GM18861 (cell line): Measurements from ENCODE around the gene NPY2R.

ENCODE experiments used
- ATAC-seq: cut with Tn5 transposase; IDR thresholded peaks from one replicate; pipeline ENCODE4 v1.9.1; 2021; ENCODE audit not compliant: unreplicated experiment

The NPY2R gene, protein sequence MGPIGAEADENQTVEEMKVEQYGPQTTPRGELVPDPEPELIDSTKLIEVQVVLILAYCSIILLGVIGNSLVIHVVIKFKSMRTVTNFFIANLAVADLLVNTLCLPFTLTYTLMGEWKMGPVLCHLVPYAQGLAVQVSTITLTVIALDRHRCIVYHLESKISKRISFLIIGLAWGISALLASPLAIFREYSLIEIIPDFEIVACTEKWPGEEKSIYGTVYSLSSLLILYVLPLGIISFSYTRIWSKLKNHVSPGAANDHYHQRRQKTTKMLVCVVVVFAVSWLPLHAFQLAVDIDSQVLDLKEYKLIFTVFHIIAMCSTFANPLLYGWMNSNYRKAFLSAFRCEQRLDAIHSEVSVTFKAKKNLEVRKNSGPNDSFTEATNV

DNA sequence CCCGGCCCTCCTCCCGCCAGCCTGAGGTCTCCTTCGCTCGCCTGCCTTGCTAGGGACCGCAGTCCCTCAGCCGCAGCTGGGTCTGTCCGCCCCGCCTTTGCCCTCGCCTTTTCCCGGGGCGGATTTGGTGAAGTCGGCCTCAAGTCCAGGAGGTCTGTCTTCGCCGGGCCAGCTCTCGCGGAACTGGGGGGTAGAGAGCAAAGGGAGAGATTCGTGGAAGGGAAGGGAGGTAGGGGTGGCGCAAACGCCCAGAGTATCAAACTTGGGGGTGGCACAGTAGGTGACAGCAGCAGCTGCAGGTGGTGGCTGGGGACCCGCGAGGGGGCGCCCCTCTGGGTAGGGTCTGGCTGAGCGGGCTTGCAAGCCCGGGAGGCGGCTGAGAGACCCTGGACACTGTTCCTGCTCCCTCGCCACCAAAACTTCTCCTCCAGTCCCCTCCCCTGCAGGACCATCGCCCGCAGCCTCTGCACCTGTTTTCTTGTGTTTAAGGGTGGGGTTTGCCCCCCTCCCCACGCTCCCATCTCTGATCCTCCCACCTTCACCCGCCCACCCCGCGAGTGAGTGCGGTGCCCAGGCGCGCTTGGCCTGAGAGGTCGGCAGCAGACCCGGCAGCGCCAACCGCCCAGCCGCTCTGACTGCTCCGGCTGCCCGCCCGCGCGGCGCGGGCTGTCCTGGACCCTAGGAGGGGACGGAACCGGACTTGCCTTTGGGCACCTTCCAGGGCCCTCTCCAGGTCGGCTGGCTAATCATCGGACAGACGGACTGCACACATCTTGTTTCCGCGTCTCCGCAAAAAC is at the start of gene NPY2R:
Gene NPY2R (plus strand): TSS at position 379 of the 797 bp plus-strand sequence. CDS start 5,304 bp downstream, outside the sequence.
- ATAC-seq = no peak

DNA sequence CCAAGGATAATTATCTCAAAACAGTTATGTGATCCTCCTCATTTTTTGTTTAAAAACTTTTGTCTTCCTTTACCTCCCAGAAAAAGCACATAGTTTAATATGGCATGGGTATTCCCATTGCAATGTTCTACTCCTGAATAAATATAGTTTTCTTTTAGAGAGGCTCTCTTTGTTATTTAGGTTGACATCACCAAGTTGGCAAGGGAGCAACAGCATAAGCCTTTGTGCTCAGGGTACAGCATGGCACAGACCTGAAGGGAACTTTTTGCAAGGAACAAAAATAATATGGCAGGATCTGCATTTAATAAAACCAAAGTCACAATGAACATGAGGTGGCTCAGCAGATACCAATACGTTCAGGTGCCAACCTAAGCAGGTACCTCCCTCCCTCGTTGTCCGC is 47.1 kb upstream of the NPY2R start:
- no peak for ATAC-seq

DNA sequence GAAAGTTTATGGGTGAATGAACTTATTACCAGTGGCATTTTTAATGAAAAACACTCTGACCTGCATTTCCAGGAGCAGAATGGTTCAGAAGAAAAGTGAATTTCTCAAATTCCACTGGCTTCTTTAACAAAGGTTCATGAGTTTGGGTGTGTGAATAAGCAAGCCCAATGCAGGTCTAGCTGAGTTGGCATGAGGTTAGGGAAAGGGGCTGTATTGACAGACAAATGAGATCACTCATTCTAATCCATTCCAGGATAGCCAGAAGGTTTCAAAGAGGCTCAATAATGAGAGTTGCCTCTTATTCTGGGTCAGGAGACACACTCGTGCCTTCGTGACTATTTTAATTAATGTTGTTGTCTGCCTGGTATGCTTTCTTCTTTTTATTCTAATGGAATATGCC is 43.7 kb upstream of the NPY2R start:
- no peak for ATAC-seq

DNA sequence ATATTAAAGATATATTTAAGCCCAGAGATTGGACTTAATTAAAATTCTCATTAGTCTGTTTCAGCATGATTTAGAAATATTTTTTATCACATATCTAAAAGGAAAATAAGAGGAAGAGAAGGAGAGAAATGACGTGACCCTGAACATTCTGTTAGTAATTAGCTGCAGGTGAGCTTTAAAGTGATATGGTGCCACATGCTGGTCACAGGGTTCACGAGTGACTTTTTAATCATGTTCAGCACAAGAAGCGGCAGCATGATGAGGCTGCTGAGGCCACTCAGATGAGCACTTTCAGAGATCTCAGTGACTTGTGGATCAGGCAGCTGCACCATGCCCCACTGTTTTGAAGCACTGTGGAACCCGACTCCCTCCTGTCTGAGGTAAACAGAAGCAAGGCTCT is 37.9 kb upstream of the NPY2R start:
- no peak for ATAC-seq

DNA sequence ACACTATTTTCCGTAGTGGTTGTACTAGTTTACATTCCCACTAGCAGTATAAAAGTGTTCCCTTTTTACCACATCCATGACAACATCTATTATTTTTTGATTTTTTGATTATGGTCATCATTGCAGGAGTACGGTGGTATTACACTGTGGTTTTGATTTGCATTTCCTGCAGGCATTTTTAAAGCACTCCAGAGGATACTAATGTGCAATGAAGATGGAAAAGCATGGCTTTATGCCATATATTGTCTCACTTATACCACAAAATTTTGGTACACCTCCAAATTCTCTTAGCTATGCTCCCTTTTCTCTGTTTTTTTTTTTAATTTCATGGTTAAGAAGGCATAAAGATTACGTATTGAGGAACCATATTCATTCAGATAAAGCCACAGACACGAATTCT is 35.1 kb upstream of the NPY2R start:
- no peak for ATAC-seq

DNA sequence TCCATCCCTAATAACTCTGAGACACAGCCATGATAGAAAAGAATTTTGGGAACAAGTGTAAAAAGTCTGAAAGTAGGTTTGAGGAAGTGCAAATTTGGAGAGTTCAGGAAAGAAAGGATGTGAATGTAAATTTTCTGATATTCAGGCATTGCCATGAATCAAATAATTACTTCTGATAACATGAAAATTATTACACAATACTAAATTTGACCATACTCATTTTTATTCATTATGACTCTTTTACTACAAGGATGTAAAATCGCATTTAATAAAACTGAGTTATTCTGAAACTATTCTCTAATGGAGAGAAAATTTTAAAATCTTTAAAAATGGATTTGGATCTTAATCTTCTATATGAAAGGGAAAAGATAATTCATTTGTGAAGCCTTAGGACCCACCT is 33.8 kb upstream of the NPY2R start:
- ATAC-seq = no peak

DNA sequence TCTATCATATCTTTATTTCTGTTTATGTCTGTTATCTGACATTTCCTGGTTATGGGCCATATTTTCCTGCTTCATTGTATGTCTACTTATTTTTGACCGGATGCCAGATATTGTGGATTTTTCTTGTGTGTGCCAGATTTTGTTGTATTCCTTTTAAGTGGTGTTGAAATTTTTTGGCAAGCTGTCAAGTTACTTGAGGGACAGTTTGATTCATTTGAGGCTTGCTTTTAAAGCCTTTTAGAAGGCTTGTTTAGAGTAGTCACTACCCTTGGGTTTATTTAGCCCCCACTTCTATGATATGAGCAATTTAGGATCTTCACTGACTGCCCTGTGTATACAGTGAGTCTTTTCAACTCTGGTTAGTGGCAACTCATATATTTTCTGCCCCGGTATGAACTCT is 29.2 kb upstream of the NPY2R start:
- ATAC-seq = no peak

DNA sequence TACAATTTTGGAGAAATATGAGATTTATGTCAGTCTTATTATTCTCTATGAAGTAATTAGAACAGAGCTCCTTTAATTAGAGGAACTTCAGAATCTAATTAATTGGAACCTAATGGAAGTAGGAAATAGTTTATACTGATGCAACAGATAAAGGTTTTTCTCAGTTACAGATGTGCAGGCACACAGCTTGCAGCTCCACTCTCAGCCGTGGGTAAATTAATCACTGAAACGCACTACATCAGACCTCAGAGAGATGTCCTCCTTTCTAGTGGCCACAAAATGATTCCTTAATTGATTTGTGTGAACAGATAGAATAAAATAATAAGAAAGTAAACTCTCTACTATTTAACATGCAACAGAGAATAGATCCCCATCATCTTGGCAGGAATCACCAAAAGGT is 21.5 kb upstream of the NPY2R start:
- no peak for ATAC-seq

DNA sequence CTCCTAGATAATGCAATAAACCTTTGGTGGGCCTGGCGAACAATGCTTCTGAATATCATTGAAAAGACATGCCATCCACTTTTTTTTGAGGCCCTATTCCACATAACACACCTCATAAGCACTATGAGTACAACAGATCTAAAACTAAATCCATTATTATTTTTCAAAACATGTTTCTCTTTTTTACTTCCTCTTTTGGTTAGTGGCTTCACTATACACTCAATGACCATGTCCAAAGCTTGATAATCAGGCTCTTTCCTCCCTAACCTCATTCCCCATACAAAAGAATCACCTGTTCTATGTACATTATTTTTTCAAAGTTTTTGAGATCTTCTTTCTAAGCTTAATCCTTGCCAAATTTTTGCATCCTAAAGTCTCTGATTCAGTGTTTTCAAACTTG is 20.4 kb upstream of the NPY2R start:
- peak; percentile 50 for ATAC-seq

DNA sequence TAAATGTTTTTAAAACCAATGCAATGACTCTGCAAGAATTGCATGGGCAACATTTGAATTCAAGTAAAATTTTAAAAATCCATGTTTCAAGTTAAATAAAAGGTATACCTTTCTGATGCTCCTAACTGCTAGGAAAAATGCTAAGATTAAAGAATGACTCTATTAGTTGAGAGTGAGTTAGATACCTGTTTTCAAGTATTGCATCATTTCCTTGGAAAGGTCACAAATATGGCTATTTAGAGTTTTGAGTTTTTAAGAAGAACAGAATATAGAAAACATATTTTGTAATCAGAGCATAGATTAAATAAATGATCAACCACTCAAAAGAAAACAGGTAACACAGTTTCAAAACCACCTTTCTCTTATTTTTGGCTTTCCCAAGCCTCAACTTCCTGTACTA is 18.3 kb upstream of the NPY2R start:
- ATAC-seq = no peak

DNA sequence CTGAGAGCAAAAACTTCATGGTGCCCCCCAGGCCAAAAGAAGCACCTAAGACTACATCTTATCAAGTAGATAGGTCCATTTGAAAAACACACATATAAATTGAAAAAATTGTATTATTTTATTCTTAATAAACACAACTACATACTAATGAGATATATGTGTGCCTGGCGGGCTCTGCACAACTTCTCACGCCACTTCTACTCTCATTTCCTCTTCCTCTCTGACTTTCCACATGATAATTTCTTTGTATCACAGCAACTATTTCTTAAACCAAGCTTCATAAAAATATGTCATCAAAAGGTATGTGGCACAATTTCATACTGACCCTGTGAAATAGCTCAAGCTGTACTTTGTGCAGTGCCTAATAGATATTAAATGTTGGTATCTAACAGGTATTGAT is 10.7 kb upstream of the NPY2R start:
- ATAC-seq = no peak

DNA sequence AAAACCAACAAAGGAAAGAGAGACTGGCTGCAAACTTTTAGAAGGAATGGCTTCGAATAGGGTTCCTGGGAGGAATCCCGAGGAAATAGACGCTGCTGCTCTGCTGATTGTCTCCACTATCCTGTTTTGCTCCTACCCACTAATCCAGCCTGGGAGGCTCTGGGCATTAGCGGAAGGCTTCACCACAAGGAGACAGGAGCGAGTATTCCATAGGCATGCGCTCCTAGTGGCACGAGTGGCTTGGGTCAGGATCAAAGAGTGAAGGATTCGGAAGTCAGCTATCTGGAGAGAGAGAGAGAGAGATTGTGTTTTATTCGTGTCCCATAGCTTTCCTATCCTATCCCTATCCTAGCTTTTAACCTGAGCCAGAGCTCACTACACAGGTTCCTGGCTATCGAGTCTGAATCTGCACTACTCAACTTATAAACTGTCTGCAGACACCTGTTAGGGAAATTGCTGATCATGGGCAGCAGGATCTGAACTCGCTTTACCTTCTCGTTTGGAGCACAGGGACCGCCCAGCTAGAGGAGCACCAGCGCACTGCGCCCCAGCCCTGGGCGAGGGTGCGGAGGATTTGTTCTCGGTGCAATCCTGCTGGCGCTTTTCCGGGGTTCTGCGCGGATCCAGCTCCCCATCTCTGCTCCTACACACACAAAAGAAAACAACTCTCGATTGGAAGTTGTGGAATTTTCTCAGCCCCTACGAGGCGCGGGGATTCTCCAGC is 740 bp upstream of the NPY2R start:
- no peak for ATAC-seq

DNA sequence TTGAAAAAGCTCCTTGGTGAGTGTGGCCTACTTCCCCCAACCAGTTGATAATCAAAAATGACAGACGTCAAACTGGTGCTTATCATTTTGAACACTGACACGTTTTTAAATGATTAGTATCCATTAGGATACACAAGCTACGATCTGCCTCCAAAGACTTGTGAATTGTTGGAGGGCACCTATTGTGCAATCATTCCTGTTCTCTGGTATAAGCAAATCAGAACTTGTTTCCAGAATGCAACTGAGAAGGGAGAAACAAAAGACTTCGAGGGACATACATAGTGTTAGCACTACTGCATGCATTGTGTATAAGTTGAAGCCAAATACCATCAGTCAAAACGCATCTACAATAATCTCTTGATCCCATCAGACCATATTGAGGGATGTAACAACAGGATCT is 11.6 kb downstream of the NPY2R start:
- ATAC-seq = no peak

DNA sequence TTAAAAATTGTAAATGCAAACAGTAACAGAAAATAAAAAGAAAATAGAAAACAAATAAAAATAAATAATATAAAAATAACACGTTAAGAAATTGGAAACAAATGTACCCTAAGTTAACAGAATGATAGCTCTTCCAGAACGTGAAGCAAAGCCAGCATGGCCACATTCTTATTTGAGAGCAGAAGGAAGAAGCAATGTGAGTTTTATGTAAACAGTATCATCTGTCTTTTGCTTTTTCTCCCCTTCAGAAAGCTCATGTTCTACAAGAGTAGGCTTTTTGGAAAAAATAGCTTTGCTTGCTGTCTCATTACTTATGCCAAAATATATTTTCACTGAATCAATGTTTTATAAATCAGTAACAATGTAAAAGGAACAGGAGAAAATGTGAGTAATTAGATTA is 18.7 kb downstream of the NPY2R start:
- no peak for ATAC-seq

DNA sequence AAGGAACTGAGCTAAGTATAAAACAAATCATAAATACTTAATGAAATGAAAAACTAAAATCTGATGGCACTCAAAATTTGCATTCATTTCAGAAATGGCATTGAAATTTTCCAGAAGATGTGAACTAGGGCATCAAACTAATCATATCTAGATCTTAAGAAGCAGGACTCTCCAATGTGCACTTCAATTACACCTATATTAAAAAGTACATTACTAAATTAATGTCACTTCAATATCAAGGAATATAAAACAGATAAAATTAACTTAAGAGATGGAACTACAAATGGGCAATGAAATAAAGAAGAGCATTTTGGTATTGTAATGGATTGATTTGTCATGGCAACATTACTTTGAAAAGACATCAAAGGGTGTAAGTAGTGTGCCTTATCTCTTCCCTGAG is 20.3 kb downstream of the NPY2R start:
- ATAC-seq = no peak

DNA sequence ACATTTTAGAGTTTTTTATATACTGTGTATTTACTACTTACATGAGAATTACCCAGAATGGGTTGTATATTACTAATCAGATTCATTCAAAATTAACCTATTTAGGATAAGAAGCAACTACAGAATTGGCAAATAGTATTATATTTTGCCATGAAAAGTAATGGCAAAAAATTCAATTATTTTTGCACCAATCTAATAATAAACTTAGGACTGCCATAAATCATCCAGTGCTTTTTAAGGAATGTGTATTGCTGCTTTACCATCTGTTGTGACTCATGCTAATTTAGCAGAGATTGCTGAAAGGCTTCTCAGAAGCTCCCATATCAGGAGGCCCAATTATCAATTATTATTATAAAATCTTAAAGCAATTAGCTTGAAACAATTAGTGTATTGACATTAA is 24.0 kb downstream of the NPY2R start:
- ATAC-seq = no peak

DNA sequence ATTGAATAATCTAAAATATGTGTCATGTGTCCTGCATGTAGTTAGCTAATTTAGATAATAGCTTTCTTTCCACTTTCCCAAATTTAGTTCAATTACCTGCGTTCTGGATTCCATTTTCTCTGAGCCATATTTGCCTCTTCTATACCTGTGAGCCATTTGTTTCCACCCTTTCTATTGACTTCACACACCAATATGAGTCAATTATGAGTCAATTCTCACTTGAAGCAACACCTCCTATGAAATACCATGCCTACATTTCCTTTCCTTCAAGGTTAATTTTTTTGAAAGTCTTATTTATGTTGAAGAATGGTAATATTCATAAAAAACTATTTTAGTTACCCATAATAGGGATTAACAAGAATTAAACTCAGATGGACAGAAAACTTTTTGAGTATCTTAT is 25.8 kb downstream of the NPY2R start:
- no peak for ATAC-seq

DNA sequence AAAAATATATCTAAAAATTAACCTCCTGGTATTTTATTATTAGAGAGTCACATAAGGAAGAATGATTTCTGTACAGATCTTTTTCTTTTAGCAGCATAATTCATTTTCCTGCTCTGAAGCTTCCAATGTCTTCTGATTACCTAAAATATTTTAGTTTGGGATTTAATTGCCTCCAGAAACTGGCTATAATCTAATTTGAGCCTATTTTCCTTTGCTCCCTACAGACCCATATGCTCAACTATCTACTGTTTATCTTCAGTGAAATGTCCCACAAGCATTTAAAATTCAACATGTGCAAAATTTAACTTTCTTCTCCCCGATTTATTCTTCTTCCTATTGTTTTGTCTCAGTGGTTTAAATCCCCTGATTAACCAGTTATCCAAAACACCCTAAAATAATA is 29.1 kb downstream of the NPY2R start:
- ATAC-seq = no peak

DNA sequence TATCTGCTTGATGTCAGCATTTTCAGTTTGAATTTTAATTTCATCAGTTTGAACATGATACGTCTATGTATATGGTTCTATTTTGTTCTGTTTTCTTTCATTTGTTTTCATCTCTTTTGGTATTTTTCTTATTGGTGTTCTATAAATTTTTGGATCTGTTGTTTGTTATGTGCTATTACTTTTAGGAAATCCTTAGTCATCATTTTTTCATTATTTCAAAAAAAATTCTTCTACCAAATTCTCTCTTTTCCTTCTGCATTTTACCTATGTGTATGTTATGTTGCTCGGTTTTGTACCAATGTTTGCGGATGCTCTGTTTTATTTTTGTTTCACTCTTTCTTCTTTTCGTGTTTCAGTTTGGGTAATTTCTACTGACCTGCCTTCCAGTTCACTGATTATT is 32.8 kb downstream of the NPY2R start:
- ATAC-seq = no peak

DNA sequence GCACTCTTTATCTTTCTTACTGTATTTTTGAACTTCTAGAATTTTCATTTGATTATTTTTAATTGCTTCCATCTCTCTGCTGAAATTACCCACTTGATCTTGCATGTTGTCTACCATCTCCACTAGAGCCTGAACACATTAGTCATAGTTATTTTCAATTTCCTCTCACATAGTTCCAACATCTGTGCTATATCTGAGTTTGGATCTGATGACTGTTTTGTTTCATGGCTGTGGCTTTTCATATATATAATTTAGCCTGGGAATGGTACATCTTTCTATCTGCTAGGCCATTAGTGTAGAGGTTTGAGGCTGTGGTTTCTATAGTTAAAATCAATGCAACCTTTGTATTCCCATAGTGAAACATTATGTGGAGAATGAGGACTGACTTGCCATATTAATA is 33.2 kb downstream of the NPY2R start:
- no peak for ATAC-seq

DNA sequence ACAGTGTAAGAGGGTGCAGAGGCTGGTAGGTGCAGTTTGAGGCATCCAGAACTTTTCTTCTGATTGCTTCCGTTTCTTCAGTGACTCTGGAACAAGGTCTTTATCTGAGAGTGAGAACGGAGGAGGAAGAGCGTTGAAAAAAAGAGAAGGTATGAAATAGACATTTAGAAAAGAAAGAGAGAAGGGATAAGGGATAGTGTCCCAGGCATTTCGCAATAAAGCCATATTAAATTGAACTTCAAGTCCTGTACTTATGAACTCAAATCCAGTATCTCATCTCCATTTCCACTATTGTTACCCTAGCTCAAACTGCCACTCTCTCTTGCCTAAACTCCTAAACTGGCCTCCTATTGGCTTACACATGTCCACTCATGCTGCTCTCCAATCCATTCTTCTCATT is 36.7 kb downstream of the NPY2R start:
- ATAC-seq = no peak
